Prostate gland (tissue), 2 donors: ENCODE results near the gene CCT4. TPM values are rescaled to one million over a fixed set of nuclear protein-coding genes. Genes with fewer than 3 reads are reported as not detected.

Experiments used
- DNase-seq: peaks from one replicate; pipeline ENCODE4 v3.0.0-alpha.2; 2019; ENCODE audit warnings: low spot score
- H3K27ac ChIP-seq, 2 donors: fragments of 200-600 bp; sonication (generic); 2 replicates each; pipeline ENCODE4 v1.5.1; 2017 to 2019
- H3K27me3 ChIP-seq: fragments of 200-600 bp; sonication (generic); replicated peaks from 2 replicates; pipeline ENCODE4 v1.5.1; 2019; ENCODE audit not compliant: insufficient read depth
- H3K36me3 ChIP-seq, 2 donors: fragments of 200-600 bp; sonication (generic); 1 replicate in 1 of 2; 2 replicates in 1 of 2; pipeline versions ENCODE4 v1.5.1 to v1.8.1; 2017 to 2019
- H3K4me1 ChIP-seq: fragments of 200-600 bp; sonication (generic); replicated peaks from 2 replicates; pipeline ENCODE4 v1.5.1; 2019
- H3K4me3 ChIP-seq, 2 donors: fragments of 200-600 bp; sonication (generic); 2 replicates each; pipeline ENCODE4 v1.5.1; 2017 to 2019
- H3K9me3 ChIP-seq: fragments of 200-600 bp; sonication (generic); 2 replicates; pipeline ENCODE4 v1.5.1; 2017
- CTCF ChIP-seq, 4 experiments: fragments of 200-600 bp in 2 of 4; fragments of 450-650 bp in 2 of 4; sonication (generic) in 2 of 4; IDR thresholded peaks; 1 replicate in 3 of 4; 2 replicates in 1 of 4; pipeline ENCODE4 v1.5.1; 2016 to 2019; ENCODE audit warnings: antibody characterized with exemption in 4 of 4, mild to moderate bottlenecking in 2 of 4, moderate library complexity in 2 of 4
- POLR2A ChIP-seq: fragments of 450-650 bp; IDR thresholded peaks from one replicate; pipeline ENCODE4 v1.6.1; 2016; ENCODE audit warnings: antibody characterized with exemption, mild to moderate bottlenecking
- POLR2AphosphoS5 ChIP-seq: sonication (generic); formaldehyde crosslinking; IDR thresholded peaks from one replicate; pipeline ENCODE4 v1.6.1; 2017; ENCODE audit warnings: antibody characterized with exemption
- WGBS: methylation state at CpG from one replicate; pipeline ENCODE4 v1.1.5; 2018; 5-methylcytosine and 5-hydroxymethylcytosine counted together
- intact Hi-C: fragments of 100-400 bp; cut with DNase I; formaldehyde crosslinking; loops from one replicate; pipeline ENCODE4 v1.14.2; 2022
- total RNA-seq, 2 donors: library from RNA; depleted of rRNA; stranded (reverse); fragments of >200 nt; gene quantifications; one replicate each; pipeline ENCODE4 v1.1.0, GENCODE V29; 2016

Gene CCT4
- total RNA-seq, 2 donors from 2014 or later, result 77.6 to 89.6 TPM

DNA sequence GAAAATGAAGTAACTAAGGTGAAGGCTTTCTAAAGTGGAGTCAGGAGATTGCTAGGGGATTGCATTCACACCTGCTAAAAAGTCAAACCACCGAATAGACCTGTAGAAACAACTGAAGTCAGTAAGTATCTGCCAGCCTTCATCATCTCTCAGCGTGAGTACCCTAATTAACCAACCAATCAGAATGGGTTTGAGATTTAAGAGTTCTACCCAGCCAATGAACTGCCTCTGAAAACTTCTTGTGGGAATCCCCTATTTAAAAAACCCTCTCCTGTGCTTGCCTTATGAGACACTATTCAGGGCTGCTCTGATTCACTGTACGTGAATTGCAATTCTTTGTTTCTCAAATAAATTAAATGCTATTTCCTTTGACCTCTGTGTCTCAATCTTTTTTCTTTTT lies 31.2 kb downstream of the CCT4 start:
- TF ChIP-seq POLR2AphosphoS5 (no peak), CTCF (IDR thresholded peaks at IDR 0.05) (no peak), POLR2A (no peak)
- Histone ChIP-seq H3K27ac (no peak overlapping the region), H3K9me3 (no peaks in the 10 kb centered on the region), H3K4me1 (no peaks in the 10 kb centered on the region), H3K27me3 (no peaks in the 10 kb centered on the region), H3K4me3 (no peak overlapping the region), H3K36me3 (no peaks in the 10 kb centered on the region)
- WGBS, result 77% methylated on average over 3 of the region's 3 CpGs
- no peak for DNase-seq
- intact Hi-C loops, result loop anchor here (10.0 kb wide), 1 partner anchor 162 kb away; no protein-coding TSS in a partner anchor

DNA sequence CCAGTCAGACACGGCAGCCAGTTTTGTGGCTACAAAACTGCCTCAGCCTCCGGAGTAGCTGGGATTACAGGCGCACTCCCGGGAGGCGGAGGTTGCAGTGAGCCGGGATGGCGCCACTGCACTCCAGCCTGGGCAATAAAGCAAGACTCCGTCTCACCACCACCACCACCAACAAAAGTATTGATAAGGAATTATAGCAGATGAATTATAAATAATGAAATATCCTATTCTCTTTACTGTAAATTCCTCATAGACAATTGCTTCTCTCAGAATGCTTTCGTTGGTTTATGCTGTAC lies 33.2 kb downstream of the CCT4 start:
- no peaks in the 10 kb centered on the region for H3K27me3 ChIP-seq
- TF ChIP-seq POLR2AphosphoS5 (no peak), POLR2A (no peak), CTCF (IDR thresholded peaks at IDR 0.05) (no peak)
- H3K36me3 ChIP-seq, result no peaks in the 10 kb centered on the region
- no peak for DNase-seq
- H3K9me3 ChIP-seq, result no peaks in the 10 kb centered on the region
- H3K27ac ChIP-seq, result peak overlapping the region; percentile 89 to 92
- H3K4me1 ChIP-seq, result no peaks in the 10 kb centered on the region
- 13% methylated on average over 9 of the region's 9 CpGs for WGBS
- intact Hi-C loops, result loop anchor here (10.0 kb wide), 1 partner anchor 160 kb away; no protein-coding TSS in a partner anchor
- H3K4me3 ChIP-seq, result peak overlapping the region; percentile 57 to 73

DNA sequence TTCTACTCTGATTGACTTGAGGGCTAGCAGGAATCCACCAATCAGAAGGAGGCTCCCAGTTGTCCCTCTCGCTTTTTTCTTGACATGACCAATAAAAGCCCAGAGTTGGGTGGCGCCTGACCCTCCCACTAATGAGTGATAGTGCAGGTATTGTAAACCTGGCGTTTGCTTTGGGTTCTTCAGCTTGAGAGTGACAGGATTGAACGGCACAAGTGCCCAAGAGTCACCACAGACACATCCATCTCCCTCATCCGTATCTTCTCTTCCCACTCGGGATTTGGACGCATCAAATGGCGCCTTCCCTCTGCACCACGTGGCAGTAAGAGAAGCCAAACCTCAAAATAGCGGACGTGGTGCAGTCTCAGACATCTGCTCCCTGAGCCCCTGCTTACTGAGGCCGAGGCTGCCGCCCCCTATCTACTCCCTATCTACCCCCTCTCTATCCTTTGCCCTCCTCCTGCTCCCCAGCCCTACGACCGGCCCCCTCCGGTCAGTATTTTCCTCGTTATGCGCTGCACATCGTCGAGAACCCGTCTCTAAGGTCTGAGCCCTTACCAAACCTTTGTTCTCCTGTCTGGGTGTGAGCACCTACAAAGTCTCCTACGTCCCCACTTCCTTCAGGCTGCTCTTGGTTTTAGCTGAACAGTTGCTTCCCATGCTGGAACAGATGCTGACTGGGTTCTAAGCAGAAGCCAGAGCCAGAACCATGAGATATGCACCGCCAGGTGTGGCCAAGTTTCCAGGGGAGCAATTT lies 33.7 kb downstream of the CCT4 start:
- no peaks in the 10 kb centered on the region for H3K4me1 ChIP-seq
- intact Hi-C loops, result loop anchor here (10.0 kb wide), 1 partner anchor 160 kb away; no protein-coding TSS in a partner anchor
- peak overlapping the region; percentile 57 to 73 for H3K4me3 ChIP-seq
- H3K36me3 ChIP-seq, result no peaks in the 10 kb centered on the region
- no peaks in the 10 kb centered on the region for H3K9me3 ChIP-seq
- TF ChIP-seq CTCF (IDR thresholded peaks at IDR 0.05), result peak in 1 of 4 experiments; percentile 24
- TF ChIP-seq POLR2A, result no peak
- TF ChIP-seq POLR2AphosphoS5, result peak; percentile 74
- H3K27me3 ChIP-seq, result no peaks in the 10 kb centered on the region
- H3K27ac ChIP-seq, result peak overlapping the region; percentile 89 to 92
- peak; percentile 96 for DNase-seq
- under 1% methylated on average over 23 of the region's 23 CpGs for WGBS

DNA sequence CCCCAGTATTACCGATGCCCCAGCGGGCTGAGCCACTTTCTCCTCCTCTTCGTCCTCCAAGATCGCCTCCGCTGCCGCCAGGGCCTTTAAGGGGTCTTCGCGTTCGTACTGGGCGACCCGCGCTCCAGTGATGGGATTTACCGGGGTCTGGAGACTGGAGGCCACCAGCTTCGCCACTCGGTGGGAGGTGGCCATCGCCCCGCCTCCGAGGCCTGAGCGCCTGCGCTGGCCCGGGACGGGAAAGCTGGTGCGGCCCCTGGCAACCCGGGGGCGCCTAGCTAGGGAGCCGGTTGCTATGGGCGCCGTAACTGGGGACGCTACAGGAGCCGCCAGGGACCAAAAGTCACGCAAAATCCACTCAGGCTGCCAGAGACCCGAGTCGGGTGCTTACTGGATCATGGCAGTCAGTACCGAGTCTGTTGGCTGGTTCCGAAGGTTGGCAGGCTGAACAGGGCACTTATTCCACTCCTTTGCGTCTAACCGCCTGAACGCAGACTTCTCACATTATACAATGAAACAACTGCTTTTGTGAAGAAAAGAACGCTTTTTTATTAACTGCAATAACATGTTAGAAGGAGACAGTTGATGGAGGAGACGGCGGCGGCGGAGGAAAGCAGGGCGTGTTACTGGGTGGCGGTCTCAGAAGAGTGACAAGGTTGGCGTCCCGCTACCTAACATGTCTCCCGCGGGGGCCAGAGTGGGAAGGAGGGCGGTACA lies 34.5 kb downstream of the CCT4 start, which contains the start of gene FAM161A:
FAM161A (minus strand) TSS at position 214 of the 717 bp plus-strand sequence; CDS start at position 195, 19 bp downstream.
- DNase-seq, result peak; percentile 78
- WGBS, result under 1% methylated on average over 50 of the region's 50 CpGs
- TF ChIP-seq POLR2A (peak; percentile 36), POLR2AphosphoS5 (peak; percentile 77), CTCF (IDR thresholded peaks at IDR 0.05) (peak in 1 of 4 experiments; percentile 12)
- no peaks in the 10 kb centered on the region for H3K27me3 ChIP-seq
- intact Hi-C loops, result loop anchor here (10.0 kb wide), 1 partner anchor 159 kb away; no protein-coding TSS in a partner anchor
- H3K4me1 ChIP-seq, result no peaks in the 10 kb centered on the region
- no peaks in the 10 kb centered on the region for H3K9me3 ChIP-seq
- no peaks in the 10 kb centered on the region for H3K36me3 ChIP-seq
- H3K27ac ChIP-seq, result peak within 1 kb of the TSS; percentile 89 to 92
- peak within 1 kb of the TSS; percentile 57 to 73 for H3K4me3 ChIP-seq
